ENCODE results near the gene FNDC1. TPM values are rescaled to one million over a fixed set of nuclear protein-coding genes. Genes with fewer than 3 reads are reported as not detected.
"Not testable (repeated sequence)": the region's sequence is repeated elsewhere in the genome, so short reads cannot be mapped to it uniquely, and the experiment has no call there.

The FNDC1 gene
- 4.8 TPM for polyA plus RNA-seq (2013, experiment 1 of 2; ENCODE audit: insufficient read length)
- 7.0 TPM for polyA plus RNA-seq (2013, experiment 2 of 2; ENCODE audit: insufficient read length)

- DNase-seq: peak; percentile 42
Measured at GRCh38 chr6:159169193-159169555, at the start of gene FNDC1. Gene FNDC1 (plus strand): TSS chr6:159169400. CDS start chr6:159169597, 197 bp downstream.

- DNase-seq: no peak
Measured at GRCh38 chr6:159119791-159120190, 49.4 kb upstream of the FNDC1 start.

- DNase-seq: no peak
Measured at GRCh38 chr6:159121486-159121885, 47.7 kb upstream of the FNDC1 start.

GRCh38 chr6:159122453-159122852, 46.7 kb upstream of the FNDC1 start:
- no peak for DNase-seq

- not testable (repeated sequence) for DNase-seq
Measured at GRCh38 chr6:159123831-159124230, 45.4 kb upstream of the FNDC1 start.

- no peak for DNase-seq
Measured at GRCh38 chr6:159125014-159125609, 44.1 kb upstream of the FNDC1 start.

- DNase-seq: no peak
Measured at GRCh38 chr6:159125951-159126352, 43.2 kb upstream of the FNDC1 start.

- no peak for DNase-seq
Measured at GRCh38 chr6:159126590-159126989, 42.6 kb upstream of the FNDC1 start.

GRCh38 chr6:159127701-159128100, 41.5 kb upstream of the FNDC1 start:
- no peak for DNase-seq

GRCh38 chr6:159128978-159129377, 40.2 kb upstream of the FNDC1 start:
- DNase-seq: no peak

- DNase-seq: no peak
Measured at GRCh38 chr6:159130846-159131245, 38.4 kb upstream of the FNDC1 start.

GRCh38 chr6:159131709-159132108, 37.5 kb upstream of the FNDC1 start:
- no peak for DNase-seq

- no peak for DNase-seq
Measured at GRCh38 chr6:159132664-159133063, 36.5 kb upstream of the FNDC1 start.

GRCh38 chr6:159134701-159135364, 34.4 kb upstream of the FNDC1 start:
- peak; percentile 51 for DNase-seq

- no peak for DNase-seq
Measured at GRCh38 chr6:159137676-159138075, 31.5 kb upstream of the FNDC1 start.

- no peak for DNase-seq
Measured at GRCh38 chr6:159142531-159142930, 26.7 kb upstream of the FNDC1 start.

- DNase-seq: no peak
Measured at GRCh38 chr6:159148641-159149040, 20.6 kb upstream of the FNDC1 start.

GRCh38 chr6:159149641-159150040, 19.6 kb upstream of the FNDC1 start:
- DNase-seq: no peak

GRCh38 chr6:159151266-159151855, 17.8 kb upstream of the FNDC1 start:
- DNase-seq: peak; percentile 55

GRCh38 chr6:159152041-159152440, 17.2 kb upstream of the FNDC1 start:
- no peak for DNase-seq

- no peak for DNase-seq
Measured at GRCh38 chr6:159152782-159153181, 16.4 kb upstream of the FNDC1 start.

- no peak for DNase-seq
Measured at GRCh38 chr6:159155679-159156078, 13.5 kb upstream of the FNDC1 start.

GRCh38 chr6:159156089-159156488, 13.1 kb upstream of the FNDC1 start:
- DNase-seq: no peak

- DNase-seq: no peak
Measured at GRCh38 chr6:159157431-159157830, 11.8 kb upstream of the FNDC1 start.

All from fibroblast of skin of back (primary cell).